Measurements from ENCODE around the gene KCNAB1.

DNA sequence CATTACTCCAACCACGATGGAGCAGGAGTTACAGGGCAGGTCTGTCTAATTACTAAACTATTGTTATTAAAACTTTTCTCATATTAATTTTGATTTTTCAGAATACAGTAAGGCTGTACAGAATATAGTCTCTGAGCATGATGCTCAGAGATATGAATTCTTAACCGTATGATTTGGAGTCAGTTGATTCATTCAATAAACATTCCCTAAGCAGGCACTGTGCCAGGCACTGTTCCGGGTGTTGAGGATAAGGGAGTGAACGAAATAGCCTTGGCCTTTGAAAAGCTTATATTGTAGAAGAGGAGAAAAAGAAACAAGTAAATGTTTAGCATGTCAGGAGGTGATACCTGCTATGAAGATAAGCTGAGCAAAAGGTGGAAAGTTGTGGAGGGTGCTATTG lies 187.3 kb downstream of the KCNAB1 start:
- no peak for TF ChIP-seq EZH2 (IDR thresholded peaks at IDR 0.05; ENCODE audit: borderline replicate concordance, low read length)
- TF ChIP-seq, protein P1, sequence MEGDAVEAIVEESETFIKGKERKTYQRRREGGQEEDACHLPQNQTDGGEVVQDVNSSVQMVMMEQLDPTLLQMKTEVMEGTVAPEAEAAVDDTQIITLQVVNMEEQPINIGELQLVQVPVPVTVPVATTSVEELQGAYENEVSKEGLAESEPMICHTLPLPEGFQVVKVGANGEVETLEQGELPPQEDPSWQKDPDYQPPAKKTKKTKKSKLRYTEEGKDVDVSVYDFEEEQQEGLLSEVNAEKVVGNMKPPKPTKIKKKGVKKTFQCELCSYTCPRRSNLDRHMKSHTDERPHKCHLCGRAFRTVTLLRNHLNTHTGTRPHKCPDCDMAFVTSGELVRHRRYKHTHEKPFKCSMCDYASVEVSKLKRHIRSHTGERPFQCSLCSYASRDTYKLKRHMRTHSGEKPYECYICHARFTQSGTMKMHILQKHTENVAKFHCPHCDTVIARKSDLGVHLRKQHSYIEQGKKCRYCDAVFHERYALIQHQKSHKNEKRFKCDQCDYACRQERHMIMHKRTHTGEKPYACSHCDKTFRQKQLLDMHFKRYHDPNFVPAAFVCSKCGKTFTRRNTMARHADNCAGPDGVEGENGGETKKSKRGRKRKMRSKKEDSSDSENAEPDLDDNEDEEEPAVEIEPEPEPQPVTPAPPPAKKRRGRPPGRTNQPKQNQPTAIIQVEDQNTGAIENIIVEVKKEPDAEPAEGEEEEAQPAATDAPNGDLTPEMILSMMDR (conservative IDR thresholded peaks at IDR 0.05 in 1 of 2, IDR thresholded peaks at IDR 0.05 in 1 of 2; ENCODE audit: extremely low read depth in 1 of 2, insufficient read depth in 1 of 2, low read depth in 1 of 2, low read length in 2 of 2), result no peak
